ENCODE data around the gene RND3.

RND3 gene

GRCh38 chr2:150528861-150529801 is 41.7 kb upstream of the RND3 start:
- no peak for TF ChIP-seq CTCF (IDR thresholded peaks at IDR 0.05; ENCODE audit: control insufficient read depth, insufficient read depth, low read depth, low read length, missing control alignments)
- peak overlapping the region; percentile 17 for H3K4me3 ChIP-seq (ENCODE audit: control insufficient read depth, low read depth, low read length)
- DNase-seq (ENCODE audit: low read depth), result peak; percentile 81

DNA sequence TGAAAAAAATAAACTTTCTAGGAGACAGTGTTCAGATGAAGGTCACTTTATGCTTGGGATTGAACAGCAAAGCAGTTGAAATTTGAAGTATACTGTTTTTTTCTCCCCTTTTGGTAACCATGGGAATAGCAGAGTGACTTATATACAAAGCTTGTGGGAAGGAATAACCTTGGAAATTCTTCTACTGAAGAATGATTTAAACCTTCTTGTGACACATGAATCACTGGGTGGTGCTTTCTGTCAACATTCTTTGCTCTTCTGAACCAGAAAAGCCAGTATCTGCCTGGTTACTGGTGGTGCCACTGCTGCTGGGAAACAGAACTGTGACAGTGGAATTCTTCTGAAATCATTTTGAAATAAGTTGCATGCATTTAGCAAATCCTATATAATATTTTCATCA is 39.4 kb upstream of the RND3 start:
- peak; percentile 89 for DNase-seq (ENCODE audit: low read depth)
- no peak for TF ChIP-seq CTCF (IDR thresholded peaks at IDR 0.05; ENCODE audit: control insufficient read depth, insufficient read depth, low read depth, low read length, missing control alignments)
- no peak overlapping the region for H3K4me3 ChIP-seq (ENCODE audit: control insufficient read depth, low read depth, low read length)

DNA sequence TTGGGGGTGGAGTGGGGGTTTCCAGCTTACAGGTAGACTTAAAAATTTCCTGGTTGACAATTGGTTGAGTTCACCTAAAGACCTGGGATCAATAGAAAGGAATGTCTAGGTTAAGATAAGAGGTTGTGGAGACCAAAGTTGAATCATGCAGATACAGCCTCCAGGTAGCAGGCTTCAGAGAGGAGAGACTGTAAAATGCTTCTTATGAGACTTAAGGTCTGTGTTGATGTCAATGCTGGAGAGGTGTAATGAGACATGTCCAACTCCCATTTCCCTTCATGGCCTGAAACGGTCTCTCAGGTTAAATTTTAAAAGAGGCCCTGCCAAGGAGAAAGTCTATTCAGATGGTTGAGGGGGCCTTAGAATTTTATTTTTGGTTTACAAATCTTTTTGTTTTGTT is 38.5 kb upstream of the RND3 start:
- DNase-seq (ENCODE audit: low read depth), result no peak
- H3K4me3 ChIP-seq (ENCODE audit: control insufficient read depth, low read depth, low read length), result no peak overlapping the region
- no peak for TF ChIP-seq CTCF (IDR thresholded peaks at IDR 0.05; ENCODE audit: control insufficient read depth, insufficient read depth, low read depth, low read length, missing control alignments)

DNA sequence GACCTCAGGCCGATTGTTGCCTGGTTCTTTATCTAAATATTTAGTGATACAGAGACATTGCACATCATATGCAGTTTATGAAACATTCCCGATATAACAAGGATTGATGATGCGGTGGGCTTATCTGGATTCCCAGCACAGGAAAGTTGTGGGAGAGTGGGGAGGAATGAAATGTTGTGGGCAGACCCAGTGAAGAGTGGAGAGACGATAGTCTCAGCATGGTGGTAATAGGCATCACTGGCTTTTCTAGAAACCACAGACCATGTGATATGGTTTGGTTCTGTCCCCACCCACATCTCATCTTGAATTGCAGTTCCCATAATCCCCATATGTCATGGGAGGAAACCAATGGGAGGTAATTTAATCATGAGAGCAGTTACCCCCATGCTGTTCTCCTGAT is 34.8 kb upstream of the RND3 start:
- no peak for TF ChIP-seq CTCF (IDR thresholded peaks at IDR 0.05; ENCODE audit: control insufficient read depth, insufficient read depth, low read depth, low read length, missing control alignments)
- no peak for DNase-seq (ENCODE audit: low read depth)
- no peak overlapping the region for H3K4me3 ChIP-seq (ENCODE audit: control insufficient read depth, low read depth, low read length)

DNA sequence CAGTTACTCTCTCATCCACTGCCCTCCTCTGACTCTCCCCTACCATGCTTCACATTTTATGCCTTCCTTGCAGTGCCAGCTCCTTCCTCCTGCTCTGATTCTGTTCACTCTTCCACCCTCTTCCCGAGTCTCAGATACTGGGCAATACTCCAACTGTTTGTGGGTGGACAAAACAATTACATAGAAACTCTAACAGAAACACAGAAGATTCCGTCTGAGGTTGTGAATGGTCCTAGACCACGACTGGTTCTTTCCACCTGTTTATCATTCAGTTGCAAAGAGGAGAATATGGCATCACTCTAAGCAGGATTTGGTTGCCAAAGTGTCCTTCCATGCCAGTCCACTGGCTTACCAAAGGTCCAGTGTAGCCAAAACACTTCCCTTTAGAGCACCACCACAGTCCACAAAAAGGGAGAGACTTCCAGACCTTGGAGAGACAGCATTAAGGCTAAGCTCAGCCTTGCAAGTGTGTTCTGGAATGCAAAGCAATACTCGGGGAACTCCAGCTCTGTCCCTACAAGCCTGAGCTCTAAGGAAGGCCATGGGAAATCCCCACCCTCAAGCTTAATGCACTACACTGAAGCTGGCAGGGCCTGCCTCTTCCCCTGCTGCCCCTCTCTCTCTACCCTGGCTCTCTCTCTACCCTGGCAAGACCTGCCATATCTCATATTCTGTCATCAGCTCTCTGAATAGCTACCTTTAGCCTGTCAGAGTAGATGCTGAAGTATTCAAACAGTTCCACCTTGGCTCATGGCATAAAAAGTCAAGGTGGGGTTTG is 33.6 kb upstream of the RND3 start:
- no peak overlapping the region for H3K4me3 ChIP-seq (ENCODE audit: control insufficient read depth, low read depth, low read length)
- TF ChIP-seq CTCF (IDR thresholded peaks at IDR 0.05; ENCODE audit: control insufficient read depth, insufficient read depth, low read depth, low read length, missing control alignments), result no peak
- DNase-seq (ENCODE audit: low read depth), result no peak

DNA sequence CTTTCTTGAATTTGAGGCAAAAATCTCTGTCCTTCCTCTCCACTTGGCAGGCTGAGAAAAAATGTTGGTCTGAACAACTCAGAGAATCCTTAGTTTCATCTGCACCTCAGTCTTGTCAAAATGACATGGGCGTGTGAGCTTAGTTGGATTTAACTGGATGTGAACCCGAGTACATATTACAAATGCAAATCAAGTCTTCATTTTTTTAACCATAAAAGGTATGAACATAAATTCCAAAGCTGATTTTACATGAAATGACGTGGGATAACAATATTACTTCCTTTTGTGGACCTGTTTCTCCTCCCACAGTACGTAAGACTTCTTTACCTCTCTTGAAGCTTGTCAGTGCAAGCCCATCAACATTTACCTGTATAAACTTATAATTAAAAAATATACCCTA is 32.6 kb upstream of the RND3 start:
- DNase-seq (ENCODE audit: low read depth), result no peak
- no peak for TF ChIP-seq CTCF (IDR thresholded peaks at IDR 0.05; ENCODE audit: control insufficient read depth, insufficient read depth, low read depth, low read length, missing control alignments)
- H3K4me3 ChIP-seq (ENCODE audit: control insufficient read depth, low read depth, low read length), result no peak overlapping the region

Measured in AG09309 (cell line).